IPS DF 4.7 (cell line): Measurements from ENCODE around the gene VPS26C.

Experiments
- DNase-seq: peaks from one replicate; pipeline ENCODE4 v3.0.0-alpha.2; 2013; ENCODE audit warnings: low spot score; ENCODE audit errors: extremely low read depth

VPS26C gene

GRCh38 chr21:37266515-37267221, 466 bp downstream of the VPS26C start:
- DNase-seq, result no peak

GRCh38 chr21:37264808-37265207, 2.3 kb downstream of the VPS26C start:
- DNase-seq, result no peak

- no peak for DNase-seq
Measured at GRCh38 chr21:37263827-37264600, 3.1 kb downstream of the VPS26C start.

- DNase-seq, result no peak
Measured at GRCh38 chr21:37259426-37259825, 7.7 kb downstream of the VPS26C start.

- DNase-seq, result no peak
Measured at GRCh38 chr21:37257967-37258877, 8.9 kb downstream of the VPS26C start.

GRCh38 chr21:37257511-37257966, 9.6 kb downstream of the VPS26C start:
- no peak for DNase-seq

GRCh38 chr21:37253991-37254390, 13.1 kb downstream of the VPS26C start:
- DNase-seq, result no peak

- no peak for DNase-seq
Measured at GRCh38 chr21:37251294-37251634, 15.9 kb downstream of the VPS26C start.

- DNase-seq, result no peak
Measured at GRCh38 chr21:37249112-37249904, 17.8 kb downstream of the VPS26C start.

- DNase-seq, result no peak
Measured at GRCh38 chr21:37248298-37248697, 18.8 kb downstream of the VPS26C start.

- no peak for DNase-seq
Measured at GRCh38 chr21:37245151-37245550, 22.0 kb downstream of the VPS26C start.

- no peak for DNase-seq
Measured at GRCh38 chr21:37244501-37245095, 22.5 kb downstream of the VPS26C start.

GRCh38 chr21:37243961-37244360, 23.2 kb downstream of the VPS26C start:
- DNase-seq, result no peak

- no peak for DNase-seq
Measured at GRCh38 chr21:37241426-37241825, 25.7 kb downstream of the VPS26C start.

- no peak for DNase-seq
Measured at GRCh38 chr21:37240978-37241377, 26.2 kb downstream of the VPS26C start.

- DNase-seq, result no peak
Measured at GRCh38 chr21:37237764-37238163, 29.4 kb downstream of the VPS26C start.

- no peak for DNase-seq
Measured at GRCh38 chr21:37237346-37237745, 29.8 kb downstream of the VPS26C start.

GRCh38 chr21:37233551-37234146, 33.5 kb downstream of the VPS26C start:
- DNase-seq, result no peak

GRCh38 chr21:37232274-37233018, 34.7 kb downstream of the VPS26C start:
- DNase-seq, result no peak

- DNase-seq, result no peak
Measured at GRCh38 chr21:37231671-37232070, 35.5 kb downstream of the VPS26C start.
